Activated naive CD4-positive, alpha-beta T cell treated with anti-CD3 and anti-CD28 coated beads, Interleukin-2, amount 50 U/mL, for 24 hours (primary cell): ENCODE measurements around the gene ZNF318.
A peak's percentile ranks its signal among the peaks of the same experiment; 100 is the strongest.

Experiments
- H3K27ac Mint-ChIP-seq: one replicate; pipeline ENCODE4 v1.8.0; 2021; ENCODE audit warnings: mild to moderate bottlenecking, mixed read lengths
- H3K27me3 Mint-ChIP-seq: one replicate; pipeline ENCODE4 v1.8.0; 2021; ENCODE audit warnings: mixed read lengths
- H3K36me3 Mint-ChIP-seq: one replicate; pipeline ENCODE4 v1.8.0; 2021; ENCODE audit warnings: mixed read lengths
- H3K4me1 Mint-ChIP-seq: one replicate; pipeline ENCODE4 v1.8.0; 2021; ENCODE audit warnings: mixed read lengths
- H3K4me3 Mint-ChIP-seq: one replicate; pipeline ENCODE4 v1.8.0; 2021; ENCODE audit warnings: mild to moderate bottlenecking, mixed read lengths
- H3K9me3 Mint-ChIP-seq: one replicate; pipeline ENCODE4 v1.8.0; 2021; ENCODE audit warnings: mixed read lengths

ZNF318 gene

DNA sequence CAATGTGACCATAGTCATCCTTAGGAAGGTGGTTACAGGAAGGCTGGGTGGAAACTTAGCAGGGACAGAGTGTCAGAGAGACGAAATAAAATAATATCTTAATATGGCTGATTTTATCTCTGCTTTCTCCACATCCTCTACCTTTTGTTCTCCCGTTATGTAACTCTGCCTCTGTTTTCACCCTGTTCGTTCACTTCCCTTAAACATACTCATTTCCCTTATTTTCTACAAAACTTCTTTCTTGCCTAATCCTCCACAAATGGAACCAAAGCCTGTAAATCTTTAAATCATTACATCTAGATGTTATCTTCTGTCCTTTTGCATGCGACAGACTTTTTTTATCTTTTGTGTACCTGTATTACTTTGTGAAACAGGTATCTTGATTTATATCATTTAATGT, 37.6 kb downstream of the ZNF318 start:
- Mint-ChIP-seq H3K4me3 (peak overlapping the region; percentile 40), H3K27me3 (no peaks in the 10 kb centered on the region), H3K27ac (peak overlapping the region; percentile 9), H3K4me1 (peaks cover 28% of the 10 kb centered on the region), H3K9me3 (no peaks in the 10 kb centered on the region), H3K36me3 (peaks cover 7% of the 10 kb centered on the region)

DNA sequence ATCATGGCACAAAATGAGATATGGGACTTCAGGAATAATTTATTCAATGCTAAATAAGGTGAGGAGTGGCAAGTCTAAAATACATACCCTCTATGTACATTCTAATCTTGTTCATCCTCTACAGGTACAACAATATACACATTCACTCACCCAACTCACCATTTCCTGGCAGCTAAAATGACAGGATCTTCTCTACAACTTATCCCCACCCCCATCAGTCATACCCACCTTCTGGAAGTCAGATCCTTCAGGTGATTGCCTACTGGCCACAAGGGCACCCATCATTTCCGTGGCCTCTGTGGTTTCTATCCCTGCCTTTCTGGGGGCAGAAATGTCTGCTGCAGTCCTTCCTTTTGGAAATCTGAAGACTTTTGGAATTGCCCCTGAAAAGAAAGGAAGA, 38.0 kb downstream of the ZNF318 start:
- Mint-ChIP-seq H3K27ac (peak overlapping the region; percentile 71), H3K36me3 (peaks cover 7% of the 10 kb centered on the region), H3K4me3 (no peak overlapping the region)

GRCh38 chr6:43328528-43328927, 40.9 kb downstream of the ZNF318 start:
- Mint-ChIP-seq H3K4me1 (peaks cover 17% of the 10 kb centered on the region), H3K36me3 (peaks cover 12% of the 10 kb centered on the region), H3K4me3 (no peak overlapping the region), H3K27ac (no peak overlapping the region), H3K9me3 (no peaks in the 10 kb centered on the region), H3K27me3 (no peaks in the 10 kb centered on the region)

More for the DNA sequence above, 38.0 kb downstream of the ZNF318 start:
- Mint-ChIP-seq H3K27me3 (no peaks in the 10 kb centered on the region), H3K9me3 (no peaks in the 10 kb centered on the region), H3K4me1 (peaks cover 28% of the 10 kb centered on the region)

DNA sequence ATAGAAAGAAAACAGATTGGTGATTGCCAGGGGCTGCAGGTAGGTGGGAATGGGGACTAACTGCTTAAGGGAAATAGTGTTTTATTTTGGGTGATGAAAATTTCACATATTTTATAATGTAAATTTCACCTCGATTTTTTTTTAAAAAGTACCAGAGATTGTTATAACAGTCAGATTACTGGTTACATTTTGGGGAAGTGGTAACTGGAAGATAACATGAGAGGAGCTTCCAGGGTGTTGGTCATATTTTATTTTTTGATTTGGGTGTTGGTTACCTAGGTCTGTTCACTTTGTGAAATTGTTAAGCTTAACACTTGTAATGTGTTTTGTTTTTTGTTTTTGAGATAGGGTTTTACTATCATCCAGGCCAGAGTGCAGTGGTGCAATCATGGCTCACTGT, 43.6 kb downstream of the ZNF318 start:
- no peaks in the 10 kb centered on the region for H3K27me3 Mint-ChIP-seq

GRCh38 chr6:43318011-43318410, 51.4 kb downstream of the ZNF318 start:
- no peaks in the 10 kb centered on the region for H3K4me1 Mint-ChIP-seq
- no peaks in the 10 kb centered on the region for H3K27me3 Mint-ChIP-seq
- peaks cover 7% of the 10 kb centered on the region for H3K36me3 Mint-ChIP-seq
- H3K4me3 Mint-ChIP-seq: no peak overlapping the region
- no peaks in the 10 kb centered on the region for H3K9me3 Mint-ChIP-seq
- no peak overlapping the region for H3K27ac Mint-ChIP-seq

More for the DNA sequence above, 43.6 kb downstream of the ZNF318 start:
- Mint-ChIP-seq H3K9me3 (no peaks in the 10 kb centered on the region), H3K36me3 (peaks cover 17% of the 10 kb centered on the region), H3K4me1 (peaks cover under 1% of the 10 kb centered on the region), H3K4me3 (no peak overlapping the region), H3K27ac (no peak overlapping the region)

DNA sequence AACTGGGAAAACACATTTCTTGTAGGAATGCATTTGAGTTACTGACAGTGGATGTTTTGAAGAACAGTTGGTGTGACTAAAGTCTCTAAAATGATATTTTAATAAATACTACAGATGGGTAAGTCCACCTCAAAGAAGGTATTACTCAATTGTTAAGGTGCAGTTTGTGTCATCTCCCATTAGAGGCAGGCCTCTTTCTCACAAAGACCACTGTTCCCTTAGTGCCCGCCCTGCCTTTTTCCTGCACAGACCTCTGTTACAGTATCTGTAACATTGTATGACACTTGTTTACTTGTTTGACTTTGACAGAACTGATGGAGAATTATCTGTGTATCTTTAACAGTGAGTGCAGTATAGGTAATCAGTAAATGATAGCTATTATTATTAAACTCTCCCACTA, 55.6 kb downstream of the ZNF318 start:
- H3K9me3 Mint-ChIP-seq: no peaks in the 10 kb centered on the region
- H3K27ac Mint-ChIP-seq: no peak overlapping the region
- H3K4me3 Mint-ChIP-seq: no peak overlapping the region
- H3K4me1 Mint-ChIP-seq: peaks cover 6% of the 10 kb centered on the region
- H3K27me3 Mint-ChIP-seq: no peaks in the 10 kb centered on the region
- peaks cover 3% of the 10 kb centered on the region for H3K36me3 Mint-ChIP-seq

DNA sequence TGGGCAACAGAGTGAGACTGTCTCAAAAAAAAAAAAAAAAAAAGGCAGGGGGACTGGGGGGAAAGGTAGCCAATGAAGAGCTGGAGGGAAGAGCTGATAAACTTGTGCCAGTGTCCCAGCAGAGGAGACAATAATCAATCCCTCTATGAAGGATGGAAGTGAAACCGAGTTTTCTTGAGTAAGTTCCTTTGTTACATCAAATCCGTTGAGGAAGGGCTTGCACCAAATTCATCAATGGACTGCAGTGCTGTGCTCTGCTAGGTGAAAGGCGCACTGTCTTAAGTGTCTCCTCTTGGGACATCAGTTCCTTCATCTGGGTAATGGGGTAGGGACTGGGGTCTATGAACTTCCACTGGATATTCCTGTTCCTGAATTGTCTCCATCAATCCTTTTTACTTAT, 57.8 kb downstream of the ZNF318 start:
- Mint-ChIP-seq H3K9me3 (no peaks in the 10 kb centered on the region), H3K27ac (no peak overlapping the region), H3K4me3 (no peak overlapping the region), H3K36me3 (no peaks in the 10 kb centered on the region), H3K4me1 (peaks cover 9% of the 10 kb centered on the region), H3K27me3 (no peaks in the 10 kb centered on the region)

DNA sequence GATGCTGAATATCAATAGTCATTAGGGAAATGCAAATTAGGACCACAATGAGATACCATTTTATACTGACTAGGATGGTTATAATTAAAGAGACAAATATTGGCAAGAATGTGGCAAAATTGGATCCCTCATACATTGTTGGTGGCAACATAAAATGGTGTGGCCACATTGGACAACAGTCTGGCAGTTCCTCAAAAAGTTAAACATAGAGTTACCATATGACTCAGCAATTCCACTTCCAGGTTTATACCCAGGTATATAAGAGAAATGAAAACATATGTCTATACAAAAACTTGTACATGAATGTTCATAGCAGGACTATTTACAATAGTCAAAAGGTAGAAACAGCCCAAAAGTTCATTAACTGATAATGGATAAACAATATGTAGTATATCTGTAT, 58.8 kb downstream of the ZNF318 start:
- H3K27me3 Mint-ChIP-seq: no peaks in the 10 kb centered on the region
- no peak overlapping the region for H3K4me3 Mint-ChIP-seq
- no peaks in the 10 kb centered on the region for H3K36me3 Mint-ChIP-seq
- peaks cover 9% of the 10 kb centered on the region for H3K4me1 Mint-ChIP-seq
- H3K9me3 Mint-ChIP-seq: no peaks in the 10 kb centered on the region
- no peak overlapping the region for H3K27ac Mint-ChIP-seq

- Mint-ChIP-seq H3K27me3 (no peaks in the 10 kb centered on the region), H3K4me1 (peaks cover 9% of the 10 kb centered on the region), H3K36me3 (no peaks in the 10 kb centered on the region), H3K4me3 (no peak overlapping the region), H3K9me3 (no peaks in the 10 kb centered on the region), H3K27ac (no peak overlapping the region)
Observed at GRCh38 chr6:43310134-43310533, 59.3 kb downstream of the ZNF318 start.

DNA sequence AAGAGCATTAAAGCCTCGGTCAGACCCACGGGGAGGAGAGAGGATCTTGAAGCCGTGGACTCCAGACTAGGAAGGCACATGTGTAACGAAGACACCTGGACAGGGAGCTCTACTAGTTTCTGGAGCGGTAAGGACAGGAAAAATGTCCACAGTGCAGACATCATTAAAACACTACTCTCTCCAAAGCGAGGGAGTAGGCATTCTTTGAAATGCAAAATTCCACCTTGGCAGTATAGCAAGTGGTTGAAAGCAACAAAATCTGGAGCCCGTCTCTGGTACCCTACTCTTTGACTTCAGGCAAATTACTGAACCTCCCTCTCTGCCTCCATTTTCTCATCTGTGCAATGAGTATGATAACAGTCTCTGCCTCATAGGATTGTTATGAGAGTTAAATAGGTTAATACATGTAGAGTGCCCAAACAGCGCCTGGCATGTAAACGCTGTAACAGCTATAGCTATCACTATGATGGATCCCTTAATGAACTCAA, 60.4 kb downstream of the ZNF318 start:
- H3K9me3 Mint-ChIP-seq: no peaks in the 10 kb centered on the region
- H3K27me3 Mint-ChIP-seq: no peaks in the 10 kb centered on the region
- H3K4me3 Mint-ChIP-seq: peak overlapping the region; percentile 84
- peaks cover 9% of the 10 kb centered on the region for H3K4me1 Mint-ChIP-seq
- H3K36me3 Mint-ChIP-seq: no peaks in the 10 kb centered on the region
- H3K27ac Mint-ChIP-seq: no peak overlapping the region

GRCh38 chr6:43308101-43308989, 61.1 kb downstream of the ZNF318 start, which contains the start of gene CRIP3:
Gene CRIP3, minus strand, starts transcription at chr6:43308826. Its CDS starts 34 bp downstream, at chr6:43308792.
- no peak within 1 kb of the TSS for H3K27ac Mint-ChIP-seq
- H3K4me3 Mint-ChIP-seq: peak within 1 kb of the TSS; percentile 84
- no peaks in the 10 kb centered on the region for H3K27me3 Mint-ChIP-seq
- no peaks in the 10 kb centered on the region for H3K9me3 Mint-ChIP-seq
- no peaks in the 10 kb centered on the region for H3K36me3 Mint-ChIP-seq
- peaks cover 9% of the 10 kb centered on the region for H3K4me1 Mint-ChIP-seq

GRCh38 chr6:43307451-43308100, 61.9 kb downstream of the ZNF318 start:
- H3K4me1 Mint-ChIP-seq: peaks cover 9% of the 10 kb centered on the region

GRCh38 chr6:43306086-43306485, 63.4 kb downstream of the ZNF318 start:
- H3K36me3 Mint-ChIP-seq: no peaks in the 10 kb centered on the region
- H3K27me3 Mint-ChIP-seq: no peaks in the 10 kb centered on the region
- H3K9me3 Mint-ChIP-seq: no peaks in the 10 kb centered on the region
- peaks cover 9% of the 10 kb centered on the region for H3K4me1 Mint-ChIP-seq
- no peak overlapping the region for H3K27ac Mint-ChIP-seq
- H3K4me3 Mint-ChIP-seq: no peak overlapping the region

More at GRCh38 chr6:43307451-43308100, 61.9 kb downstream of the ZNF318 start:
- no peak overlapping the region for H3K27ac Mint-ChIP-seq
- H3K9me3 Mint-ChIP-seq: no peaks in the 10 kb centered on the region
- no peaks in the 10 kb centered on the region for H3K27me3 Mint-ChIP-seq
- no peaks in the 10 kb centered on the region for H3K36me3 Mint-ChIP-seq
- H3K4me3 Mint-ChIP-seq: peak overlapping the region; percentile 20

DNA sequence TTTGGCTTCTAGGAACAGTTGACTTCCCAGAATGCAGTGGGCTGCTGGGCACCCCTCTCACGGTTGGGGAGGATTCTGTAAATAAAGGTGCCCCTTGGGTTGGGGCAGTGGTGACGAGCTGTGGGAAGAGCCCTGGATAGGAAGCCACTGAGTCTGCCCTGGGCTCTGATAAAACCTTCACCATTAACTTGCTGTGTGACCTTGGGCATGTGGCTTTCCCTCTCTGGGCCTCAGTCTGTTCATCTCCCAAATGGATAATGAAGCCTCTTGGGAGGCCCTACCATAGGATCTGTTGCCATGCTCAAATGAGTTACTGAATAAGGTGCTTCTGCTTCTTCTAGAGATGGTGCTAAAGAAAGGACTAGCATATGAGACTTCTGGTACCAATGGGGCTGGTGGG, 64.6 kb downstream of the ZNF318 start:
- Mint-ChIP-seq H3K27me3 (peaks cover 2% of the 10 kb centered on the region), H3K36me3 (no peaks in the 10 kb centered on the region), H3K4me3 (no peak overlapping the region), H3K27ac (no peak overlapping the region), H3K9me3 (no peaks in the 10 kb centered on the region), H3K4me1 (peaks cover 9% of the 10 kb centered on the region)

- Mint-ChIP-seq H3K9me3 (no peaks in the 10 kb centered on the region), H3K36me3 (no peaks in the 10 kb centered on the region), H3K4me1 (peaks cover 8% of the 10 kb centered on the region), H3K27ac (no peak overlapping the region), H3K27me3 (peaks cover 2% of the 10 kb centered on the region), H3K4me3 (no peak overlapping the region)
Observed at GRCh38 chr6:43304361-43304760, 65.1 kb downstream of the ZNF318 start.

GRCh38 chr6:43303751-43304331, 65.6 kb downstream of the ZNF318 start:
- H3K36me3 Mint-ChIP-seq: no peaks in the 10 kb centered on the region
- peaks cover 2% of the 10 kb centered on the region for H3K27me3 Mint-ChIP-seq

More at GRCh38 chr6:43303751-43304331, 65.6 kb downstream of the ZNF318 start:
- Mint-ChIP-seq H3K27ac (no peak overlapping the region), H3K4me3 (no peak overlapping the region), H3K4me1 (peaks cover 3% of the 10 kb centered on the region), H3K9me3 (no peaks in the 10 kb centered on the region)
